ENCODE measurements around the gene OXA1L.

Gene OXA1L

DNA sequence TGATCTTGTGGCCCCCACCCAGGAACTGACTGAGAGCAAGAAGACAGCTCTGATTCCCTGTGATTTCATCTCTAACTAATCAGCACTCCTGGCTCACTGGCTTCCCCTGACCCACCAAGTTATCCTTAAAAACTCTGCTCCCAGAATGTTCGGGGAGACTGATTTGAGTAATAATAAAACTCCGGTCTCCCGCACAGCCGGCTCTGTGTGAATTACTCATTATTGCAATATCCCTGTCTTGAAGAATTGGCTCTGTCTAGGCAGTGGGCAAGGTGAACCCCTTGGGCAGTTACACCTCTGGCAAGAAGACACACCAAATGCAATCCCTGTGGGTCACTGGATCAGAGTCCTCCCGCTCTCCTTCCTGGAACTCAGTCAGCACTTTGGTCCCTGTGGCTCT, 27.5 kb downstream of the OXA1L start:
- no peak for TF ChIP-seq EZH2 (IDR thresholded peaks at IDR 0.05; ENCODE audit: borderline replicate concordance, low read length)
- TF ChIP-seq, protein P1, sequence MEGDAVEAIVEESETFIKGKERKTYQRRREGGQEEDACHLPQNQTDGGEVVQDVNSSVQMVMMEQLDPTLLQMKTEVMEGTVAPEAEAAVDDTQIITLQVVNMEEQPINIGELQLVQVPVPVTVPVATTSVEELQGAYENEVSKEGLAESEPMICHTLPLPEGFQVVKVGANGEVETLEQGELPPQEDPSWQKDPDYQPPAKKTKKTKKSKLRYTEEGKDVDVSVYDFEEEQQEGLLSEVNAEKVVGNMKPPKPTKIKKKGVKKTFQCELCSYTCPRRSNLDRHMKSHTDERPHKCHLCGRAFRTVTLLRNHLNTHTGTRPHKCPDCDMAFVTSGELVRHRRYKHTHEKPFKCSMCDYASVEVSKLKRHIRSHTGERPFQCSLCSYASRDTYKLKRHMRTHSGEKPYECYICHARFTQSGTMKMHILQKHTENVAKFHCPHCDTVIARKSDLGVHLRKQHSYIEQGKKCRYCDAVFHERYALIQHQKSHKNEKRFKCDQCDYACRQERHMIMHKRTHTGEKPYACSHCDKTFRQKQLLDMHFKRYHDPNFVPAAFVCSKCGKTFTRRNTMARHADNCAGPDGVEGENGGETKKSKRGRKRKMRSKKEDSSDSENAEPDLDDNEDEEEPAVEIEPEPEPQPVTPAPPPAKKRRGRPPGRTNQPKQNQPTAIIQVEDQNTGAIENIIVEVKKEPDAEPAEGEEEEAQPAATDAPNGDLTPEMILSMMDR (IDR thresholded peaks at IDR 0.05; ENCODE audit: low read length), result no peak
- Histone ChIP-seq H4K20me1 (ENCODE audit: insufficient read depth, low read length) (no peaks in the 10 kb centered on the region), H3K79me2 (ENCODE audit: insufficient read depth, low read length) (no peaks in the 10 kb centered on the region), H2AFZ (ENCODE audit: low read length) (no peak overlapping the region), H3K9me3 (ENCODE audit: low read length) (peaks cover 4% of the 10 kb centered on the region; the same call in 1 of the 2 replicates), H3K4me2 (ENCODE audit: low read length) (no peak overlapping the region), H3K9ac (ENCODE audit: low read length) (no peak overlapping the region), H3F3A (ENCODE audit: insufficient read depth, low read length) (no peaks in the 10 kb centered on the region), H3K9me2 (ENCODE audit: low read depth, low read length) (no peaks in the 10 kb centered on the region), H3K27me3 (ENCODE audit: insufficient read depth, low read length) (no peaks in the 10 kb centered on the region), H3K36me3 (ENCODE audit: insufficient read depth, low read length) (peaks cover 8% of the 10 kb centered on the region; the same call in 1 of the 2 replicates), H3K4me1 (ENCODE audit: insufficient read depth, low read length, severe bottlenecking) (peaks cover 48% of the 10 kb centered on the region), H3K4me3 (ENCODE audit: low read depth, low read length, poor library complexity, severe bottlenecking) (no peak overlapping the region), H3K27ac (ENCODE audit: low read depth, low read length, poor library complexity, severe bottlenecking) (no peak overlapping the region)

DNA sequence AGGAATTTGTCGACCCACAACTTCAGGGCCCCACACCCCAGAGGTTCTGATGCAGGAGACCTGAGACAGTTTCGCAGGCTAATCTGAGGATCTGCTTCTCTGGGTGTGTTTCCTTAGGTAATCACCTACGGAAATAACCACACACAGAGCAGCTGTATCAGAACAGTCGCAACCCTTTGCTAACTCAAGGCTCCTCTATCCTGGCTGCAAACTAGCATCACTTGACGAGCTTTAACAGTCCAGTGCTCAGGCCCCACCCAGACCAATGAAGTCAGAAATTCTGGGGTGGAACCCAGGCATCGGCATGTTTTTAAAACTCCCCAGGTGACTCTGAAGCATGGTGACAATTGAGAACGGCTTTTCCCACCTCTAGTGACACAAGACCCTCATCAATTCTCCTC, 28.1 kb downstream of the OXA1L start:
- H3K27ac ChIP-seq (ENCODE audit: low read depth, low read length, poor library complexity, severe bottlenecking), result peak overlapping the region; percentile 16

DNA sequence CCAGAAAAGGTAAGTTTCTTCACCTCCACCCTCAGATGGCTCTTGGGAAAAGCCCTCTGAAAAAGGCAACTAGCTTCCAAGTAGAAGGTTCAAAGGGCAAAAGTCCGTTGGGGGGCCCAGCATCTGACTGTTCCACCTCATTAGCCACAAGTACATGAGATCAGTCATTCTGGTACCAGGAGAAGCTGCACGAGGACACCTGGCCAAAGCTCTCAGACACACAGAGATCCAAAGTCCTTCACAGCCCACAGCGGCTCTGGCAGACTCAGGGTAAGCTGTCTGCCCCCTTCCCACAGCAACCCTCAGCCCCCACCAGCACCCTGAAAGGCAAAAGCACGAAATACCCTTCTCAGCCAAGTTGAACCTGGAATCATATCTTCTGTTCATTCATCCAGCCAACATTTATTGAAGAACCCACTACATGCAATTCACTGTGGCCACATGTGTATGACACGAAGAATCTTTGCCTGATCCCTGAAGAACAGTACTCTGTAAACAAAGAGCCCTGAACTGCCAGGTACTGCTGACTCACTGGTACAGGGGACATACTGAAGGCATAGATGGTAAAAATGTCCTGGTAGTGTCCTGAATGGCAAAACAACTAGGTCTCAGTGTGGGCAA, 29.7 kb downstream of the OXA1L start:
- H3K9ac ChIP-seq (ENCODE audit: low read length), result no peak overlapping the region

More for the DNA sequence above, 28.1 kb downstream of the OXA1L start:
- Histone ChIP-seq H3K4me1 (ENCODE audit: insufficient read depth, low read length, severe bottlenecking) (peaks cover 46% of the 10 kb centered on the region), H3K9ac (ENCODE audit: low read length) (no peak overlapping the region), H3K79me2 (ENCODE audit: insufficient read depth, low read length) (no peaks in the 10 kb centered on the region), H3K9me2 (ENCODE audit: low read depth, low read length) (no peaks in the 10 kb centered on the region), H3F3A (ENCODE audit: insufficient read depth, low read length) (no peaks in the 10 kb centered on the region), H3K36me3 (ENCODE audit: insufficient read depth, low read length) (peaks cover 8% of the 10 kb centered on the region; the same call in 1 of the 2 replicates), H2AFZ (ENCODE audit: low read length) (no peak overlapping the region), H4K20me1 (ENCODE audit: insufficient read depth, low read length) (no peaks in the 10 kb centered on the region), H3K27me3 (ENCODE audit: insufficient read depth, low read length) (no peaks in the 10 kb centered on the region), H3K4me2 (ENCODE audit: low read length) (peak overlapping the region; percentile 28), H3K9me3 (ENCODE audit: low read length) (peaks cover 4% of the 10 kb centered on the region; the same call in 1 of the 2 replicates), H3K4me3 (ENCODE audit: low read depth, low read length, poor library complexity, severe bottlenecking) (no peak overlapping the region)
- no peak for TF ChIP-seq EZH2 (IDR thresholded peaks at IDR 0.05; ENCODE audit: borderline replicate concordance, low read length)
- TF ChIP-seq, protein P1 (IDR thresholded peaks at IDR 0.05; ENCODE audit: low read length), result no peak

More for the DNA sequence above, 29.7 kb downstream of the OXA1L start:
- no peaks in the 10 kb centered on the region for H3K27me3 ChIP-seq (ENCODE audit: insufficient read depth, low read length)
- no peak overlapping the region for H3K27ac ChIP-seq (ENCODE audit: low read depth, low read length, poor library complexity, severe bottlenecking)
- H3K4me2 ChIP-seq (ENCODE audit: low read length), result no peak overlapping the region
- TF ChIP-seq, protein P1 (IDR thresholded peaks at IDR 0.05; ENCODE audit: low read length), result no peak
- no peak for TF ChIP-seq EZH2 (IDR thresholded peaks at IDR 0.05; ENCODE audit: borderline replicate concordance, low read length)
- no peak overlapping the region for H3K4me3 ChIP-seq (ENCODE audit: low read depth, low read length, poor library complexity, severe bottlenecking)
- no peaks in the 10 kb centered on the region for H3K79me2 ChIP-seq (ENCODE audit: insufficient read depth, low read length)
- H2AFZ ChIP-seq (ENCODE audit: low read length), result no peak overlapping the region
- H3K9me2 ChIP-seq (ENCODE audit: low read depth, low read length), result no peaks in the 10 kb centered on the region
- H4K20me1 ChIP-seq (ENCODE audit: insufficient read depth, low read length), result no peaks in the 10 kb centered on the region
- H3K36me3 ChIP-seq (ENCODE audit: insufficient read depth, low read length), result peaks cover 8% of the 10 kb centered on the region; the same call in 1 of the 2 replicates
- H3F3A ChIP-seq (ENCODE audit: insufficient read depth, low read length), result no peaks in the 10 kb centered on the region
- peaks cover 4% of the 10 kb centered on the region; the same call in 1 of the 2 replicates for H3K9me3 ChIP-seq (ENCODE audit: low read length)
- peaks cover 29% of the 10 kb centered on the region for H3K4me1 ChIP-seq (ENCODE audit: insufficient read depth, low read length, severe bottlenecking)

All from OCI-LY1 (cell line).